Spleen (tissue), 11 donors: ENCODE results near the gene RPS18. TPM values are rescaled to one million over a fixed set of nuclear protein-coding genes. Genes with fewer than 3 reads are reported as not detected.

ENCODE experiments used
- DNase-seq: peaks from one replicate; pipeline ENCODE4 v3.0.0-alpha.2; 2020
- H3K27ac ChIP-seq, 8 donors: fragments of 200-600 bp; sonication (generic) in 7 of 8; 1 replicate in 4 of 8; 2 replicates in 4 of 8; pipeline versions ENCODE4 v1.5.0 to v1.8.0; 2016 to 2021; ENCODE audit warnings: inconsistent platforms in 4 of 8, mild to moderate bottlenecking in 4 of 8, moderate library complexity in 1 of 8
- H3K27me3 ChIP-seq, 7 donors: fragments of 200-600 bp; sonication (generic) in 6 of 7; replicated peaks in 1 of 7; 1 replicate in 4 of 7; 2 replicates in 3 of 7; pipeline versions ENCODE4 v1.5.0 to v1.8.0; 2016 to 2021; ENCODE audit warnings: inconsistent platforms in 3 of 7, mild to moderate bottlenecking in 1 of 7
- H3K36me3 ChIP-seq, 6 donors: fragments of 200-600 bp; sonication (generic) in 5 of 6; 1 replicate in 4 of 6; 2 replicates in 2 of 6; pipeline versions ENCODE4 v1.5.0 to v1.8.0; 2016 to 2021; ENCODE audit warnings: inconsistent platforms in 2 of 6
- H3K4me1 ChIP-seq, 6 donors: fragments of 200-600 bp; sonication (generic) in 5 of 6; 1 replicate in 3 of 6; 2 replicates in 3 of 6; pipeline versions ENCODE4 v1.5.0 to v1.8.0; 2016 to 2021; ENCODE audit warnings: inconsistent platforms in 3 of 6
- H3K4me3 ChIP-seq, 8 donors: fragments of 200-600 bp; sonication (generic) in 7 of 8; 1 replicate in 4 of 8; 2 replicates in 4 of 8; pipeline versions ENCODE4 v1.5.0 to v1.8.0; 2016 to 2021; ENCODE audit warnings: inconsistent platforms in 4 of 8, mild to moderate bottlenecking in 4 of 8, moderate library complexity in 2 of 8
- H3K9me3 ChIP-seq, 8 donors: fragments of 200-600 bp; sonication (generic) in 7 of 8; 1 replicate in 4 of 8; 2 replicates in 4 of 8; pipeline versions ENCODE4 v1.5.0 to v1.8.0; 2016 to 2021; ENCODE audit warnings: inconsistent platforms in 4 of 8
- CTCF ChIP-seq, 11 experiments: fragments of 200-600 bp in 7 of 11; fragments of 450-650 bp in 4 of 11; sonication (generic) in 4 of 11; IDR thresholded peaks in 8 of 11; conservative IDR thresholded peaks in 3 of 11; 1 replicate in 7 of 11; 2 replicates in 4 of 11; pipeline versions ENCODE4 v1.4.0 to v1.8.0; 2016 to 2021; ENCODE audit warnings: antibody characterized with exemption in 11 of 11, inconsistent platforms in 4 of 11, mild to moderate bottlenecking in 1 of 11
- POLR2A ChIP-seq, 3 donors: fragments of 450-650 bp; IDR thresholded peaks; one replicate each; pipeline ENCODE4 v1.5.1; 2017; ENCODE audit warnings: antibody characterized with exemption in 3 of 3, mild to moderate bottlenecking in 1 of 3
- POLR2AphosphoS5 ChIP-seq, 3 donors: sonication (generic); formaldehyde crosslinking; IDR thresholded peaks; one replicate each; pipeline ENCODE4 v1.5.1; 2017; ENCODE audit warnings: antibody characterized with exemption in 3 of 3
- WGBS, 5 donors: extraction: QIAGEN DNeasy Blood & Tissue Kit in 3 of 5; methylation state at CpG; one replicate each; pipeline versions ENCODE4 v1.1.5 to v1.1.7; 2013 to 2018; 5-methylcytosine and 5-hydroxymethylcytosine counted together
- intact Hi-C: fragments of 100-400 bp; cut with DNase I; formaldehyde crosslinking; loops from one replicate; pipeline ENCODE4 v1.15.0; 2023; ENCODE audit warnings: low total_unique reads
- polyA plus RNA-seq, 3 donors: library from polyadenylated mRNA; stranded (reverse); fragments of 200-250 nt; gene quantifications; one replicate each; pipeline ENCODE4 v1.2.1, GENCODE V29; 2013
- total RNA-seq, 7 donors: library from RNA; depleted of rRNA in 3 of 7; stranded (reverse); fragments of >200 nt in 3 of 7; fragmentation: NEBNext Ultra II Directional in 4 of 7; extraction: Animal tissue kit (Norgen Biotek cat#: 25700) in 4 of 7; gene quantifications; one replicate each; pipeline versions ENCODE4 v1.1.0 to v1.2.1, GENCODE V29; 2016 to 2021
- donor health status: healthy with polysubstance abuse.
- donor health status: DM: no; HTN: no; CAD: no; lungs with moderate emphysema.
- donor health status: DM: no; HTN: no; CAD: no.
- donor health status: Bipolar disorder and iron deficiency.
- donor health status: healthy.
- donor health status: DM: no; HTN: no; CAD: no.
- donor health status: DM: yes; HTN: yes; CAD: no.

Gene RPS18
- total and polyA plus RNA-seq, 10 donors = 1,471 to 17,605 (median 2,766) TPM

GRCh38 chr6:33320315-33321181 is 48.7 kb downstream of the RPS18 start:
- Histone ChIP-seq H3K4me3 (peak overlapping the region in 3 of 8 donors; percentile 76 to 93 (median 77)), H3K27ac (peak overlapping the region in 7 of 8 donors; percentile 1 to 100 (median 46)), H3K27me3 (no peaks in the 10 kb centered on the region), H3K4me1 (peaks cover 47 to 88% (median 78%) of the 10 kb centered on the region in 6 donors), H3K36me3 (peaks cover 2 to 47% (median 29%) of the 10 kb centered on the region in 6 donors), H3K9me3 (no peaks in the 10 kb centered on the region)
- DNase-seq = peak; percentile 77
- no peak for TF ChIP-seq POLR2A (IDR thresholded peaks at IDR 0.05)
- no peak for TF ChIP-seq POLR2AphosphoS5 (IDR thresholded peaks at IDR 0.05)
- no peak for TF ChIP-seq CTCF (IDR thresholded peaks at IDR 0.05 in 8 of 11, conservative IDR thresholded peaks at IDR 0.05 in 3 of 11)
- intact Hi-C loops = no loop called here
- 75 to 89% (median 83%) methylated on average over 26 to 32 of the region's 32 CpGs for WGBS, 5 donors

- Histone ChIP-seq H3K27ac (peak overlapping the region in 5 of 8 donors; percentile 85 to 100 (median 96)), H3K9me3 (no peaks in the 10 kb centered on the region), H3K4me1 (peaks cover 46 to 86% (median 71%) of the 10 kb centered on the region in 6 donors), H3K27me3 (no peaks in the 10 kb centered on the region), H3K4me3 (peak overlapping the region in 7 of 8 donors; percentile 49 to 93 (median 76)), H3K36me3 (peaks cover 2 to 40% (median 29%) of the 10 kb centered on the region in 6 donors)
- TF ChIP-seq POLR2A (IDR thresholded peaks at IDR 0.05) = no peak
- TF ChIP-seq CTCF (IDR thresholded peaks at IDR 0.05 in 8 of 11, conservative IDR thresholded peaks at IDR 0.05 in 3 of 11) = no peak
- TF ChIP-seq POLR2AphosphoS5 (IDR thresholded peaks at IDR 0.05) = no peak
- intact Hi-C loops = no loop called here
- WGBS, 5 donors = 73 to 82% (median 81%) methylated on average over 9 of the region's 9 CpGs
- peak; percentile 78 for DNase-seq
Observed at GRCh38 chr6:33321227-33321626, 49.4 kb downstream of the RPS18 start.

DNA sequence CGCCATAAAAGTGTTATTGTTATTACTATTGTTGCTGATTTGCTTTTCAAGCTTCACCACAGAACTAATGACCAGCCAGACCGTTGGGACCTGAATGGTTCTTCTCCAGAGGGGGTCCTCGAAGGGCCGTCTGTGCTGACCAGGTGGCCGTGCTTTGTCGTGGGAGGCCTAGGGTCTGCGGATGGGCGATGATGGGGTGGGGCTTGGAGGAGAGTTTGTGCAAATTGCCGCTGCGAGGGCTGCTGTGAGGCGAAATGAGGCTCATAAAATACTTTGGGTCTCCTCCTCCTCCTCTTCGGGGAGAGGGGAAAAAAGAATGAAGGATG is 51.7 kb downstream of the RPS18 start:
- peak; percentile 87 for DNase-seq
- H3K27ac ChIP-seq = peak overlapping the region; percentile 77 to 100 (median 94)
- intact Hi-C loops = no loop called here
- no peaks in the 10 kb centered on the region for H3K27me3 ChIP-seq
- TF ChIP-seq POLR2A (IDR thresholded peaks at IDR 0.05) = no peak
- TF ChIP-seq POLR2AphosphoS5 (IDR thresholded peaks at IDR 0.05) = no peak
- TF ChIP-seq CTCF (IDR thresholded peaks at IDR 0.05 in 8 of 11, conservative IDR thresholded peaks at IDR 0.05 in 3 of 11) = no peak
- H3K9me3 ChIP-seq = no peaks in the 10 kb centered on the region
- peaks cover 34 to 68% (median 54%) of the 10 kb centered on the region in 6 donors for H3K4me1 ChIP-seq
- H3K4me3 ChIP-seq = peak overlapping the region; percentile 49 to 93 (median 76)
- H3K36me3 ChIP-seq = peaks cover 2 to 31% (median 28%) of the 10 kb centered on the region in 6 donors
- WGBS, 5 donors = 1 to 3% (median 1%) methylated on average over 12 of the region's 12 CpGs

- Histone ChIP-seq H3K9me3 (no peaks in the 10 kb centered on the region), H3K4me3 (peak overlapping the region; percentile 49 to 93 (median 76)), H3K4me1 (peaks cover 28 to 62% (median 48%) of the 10 kb centered on the region in 6 donors), H3K27ac (peak overlapping the region; percentile 77 to 100 (median 94)), H3K27me3 (no peaks in the 10 kb centered on the region), H3K36me3 (peaks cover 0 to 26% (median 23%) of the 10 kb centered on the region in 6 donors)
- WGBS, 5 donors = 9 to 21% (median 12%) methylated on average over 7 of the region's 7 CpGs
- TF ChIP-seq CTCF (IDR thresholded peaks at IDR 0.05 in 8 of 11, conservative IDR thresholded peaks at IDR 0.05 in 3 of 11) = no peak
- TF ChIP-seq POLR2AphosphoS5 (IDR thresholded peaks at IDR 0.05) = no peak
- no peak for TF ChIP-seq POLR2A (IDR thresholded peaks at IDR 0.05)
- intact Hi-C loops = no loop called here
- DNase-seq = no peak
Observed at GRCh38 chr6:33324125-33324524, 52.2 kb downstream of the RPS18 start.
